OCI-LY7 (cell line): ENCODE measurements around the gene SDR39U1. TPM values are rescaled to one million over a fixed set of nuclear protein-coding genes. Genes with fewer than 3 reads are reported as not detected.

Experiments
- BruUV-seq: library from RNA; stranded (reverse); fragments of 400-500 nt; replicated peaks from 2 replicates; lab custom pipeline; 2021; lab: Mats Ljungman, UMichigan
- CTCF ChIA-PET: fragments of 300-600 bp; sonication (Branson Sonifier 250); formaldehyde crosslinking; loops from one replicate; lab custom pipeline; 2022; ENCODE audit warnings: antibody characterized with exemption; ENCODE audit not compliant: unreplicated experiment; lab: Charles Lee
- POLR2A ChIA-PET: fragments of 300-600 bp; sonication (Branson Sonifier 250); formaldehyde crosslinking; loops from one replicate; lab custom pipeline; 2022; ENCODE audit warnings: antibody characterized with exemption; lab: Charles Lee
- DNase-seq: peaks from one replicate; pipeline ENCODE4 v3.0.0-alpha.2; 2015; ENCODE audit warnings: low spot score
- H2AFZ ChIP-seq: fragments of 200-600 bp; sonication (generic), shearing (Covaris generic); 2 replicates; pipeline ENCODE4 v1.6.1; 2014; ENCODE audit warnings: mild to moderate bottlenecking, antibody characterized with exemption, low read length, moderate library complexity
- H3K27ac ChIP-seq: fragments of 200-600 bp; sonication (generic); 2 replicates; pipeline ENCODE4 v1.5.1; 2014; ENCODE audit warnings: mixed run types, low read depth, mild to moderate bottlenecking, moderate library complexity, low read length, inconsistent platforms; ENCODE audit not compliant: poor library complexity, severe bottlenecking
- H3K36me3 ChIP-seq: fragments of 200-600 bp; sonication (generic); 2 replicates; pipeline ENCODE4 v1.6.1; 2014; ENCODE audit warnings: mild to moderate bottlenecking, antibody characterized with exemption, low read length, moderate library complexity, mixed read lengths; ENCODE audit not compliant: insufficient read depth
- H3K4me1 ChIP-seq: fragments of 200-600 bp; sonication (generic); 2 replicates; pipeline ENCODE4 v1.5.1; 2014; ENCODE audit warnings: mild to moderate bottlenecking, low read length; ENCODE audit not compliant: insufficient read depth, poor library complexity, severe bottlenecking
- H3K4me2 ChIP-seq: fragments of 200-600 bp; sonication (generic); 2 replicates; pipeline ENCODE4 v1.6.1; 2014; ENCODE audit warnings: mild to moderate bottlenecking, low read length
- H3K4me3 ChIP-seq: fragments of 200-600 bp; sonication (generic); 2 replicates; pipeline ENCODE4 v1.5.1; 2014; ENCODE audit warnings: mild to moderate bottlenecking, low read depth, low read length; ENCODE audit not compliant: poor library complexity, severe bottlenecking
- H3K79me2 ChIP-seq: fragments of 200-600 bp; sonication (generic); 2 replicates; pipeline ENCODE4 v1.6.1; 2016; ENCODE audit warnings: low read depth, mild to moderate bottlenecking, low read length, moderate library complexity, mixed read lengths; ENCODE audit not compliant: insufficient read depth
- H3K9me2 ChIP-seq: fragments of 200-600 bp; sonication (generic); 2 replicates; pipeline ENCODE4 v1.6.1; 2016; ENCODE audit warnings: mild to moderate bottlenecking, low read length, mixed read lengths; ENCODE audit not compliant: insufficient read depth
- H3K9me3 ChIP-seq: fragments of 200-600 bp; sonication (generic); 2 replicates; pipeline ENCODE4 v1.6.1; 2014; ENCODE audit warnings: mild to moderate bottlenecking, mixed run types, low read length, mixed read lengths
- H4K20me1 ChIP-seq: fragments of 200-600 bp; sonication (generic); 2 replicates; pipeline ENCODE4 v1.6.1; 2014; ENCODE audit warnings: mild to moderate bottlenecking, antibody characterized with exemption, low read length, moderate library complexity, mixed read lengths; ENCODE audit not compliant: insufficient read depth
- CTCF ChIP-seq: fragments of 200-600 bp; sonication (generic); conservative IDR thresholded peaks from 2 replicates; pipeline ENCODE4 v1.5.1; 2014; ENCODE audit warnings: mild to moderate bottlenecking, antibody characterized with exemption, low read length, moderate library complexity, mixed read lengths
- EZH2phosphoT487 ChIP-seq: fragments of 200-600 bp; sonication (generic); IDR thresholded peaks from 2 replicates; pipeline ENCODE4 v1.6.1; 2018; ENCODE audit warnings: low read depth, borderline replicate concordance, mild to moderate bottlenecking, mixed run types, antibody characterized with exemption, low read length, moderate library complexity, mixed read lengths
- intact Hi-C: fragments of 100-400 bp; cut with micrococcal nuclease; formaldehyde crosslinking; loops from one replicate; pipeline ENCODE4 v1.10.0; 2022; ENCODE audit not compliant: unreplicated experiment
- total RNA-seq, 2 experiments: library from RNA; depleted of rRNA in 1 of 2; stranded (reverse); fragments of >200 nt in 1 of 2; shearing (Covaris generic) in 1 of 2; gene quantifications; 2 replicates each; pipeline ENCODE4 v1.2.3, GENCODE V29; 2014 to 2022

The SDR39U1 gene
- total RNA-seq, 2 experiments from 2014 or later, result 51.4 to 103 TPM

DNA sequence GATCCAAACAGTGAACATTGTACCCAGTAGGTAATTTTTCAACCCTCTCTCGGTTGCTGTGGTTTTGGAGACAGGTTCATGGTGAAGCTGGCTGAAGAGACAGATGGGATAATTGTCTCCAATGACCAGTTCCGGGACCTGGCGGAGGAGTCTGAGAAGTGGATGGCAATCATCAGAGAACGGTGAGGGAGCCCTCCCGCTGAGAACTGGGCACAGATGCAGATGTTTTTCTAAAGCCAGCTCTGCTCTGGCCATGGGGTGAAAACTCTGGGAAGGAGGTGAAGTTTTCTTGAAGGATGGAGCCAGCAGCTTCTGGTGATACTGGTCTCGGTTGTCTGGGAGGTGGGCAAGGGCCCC is 6.6 kb downstream of the SDR39U1 start:
- peaks cover 55% of the 10 kb centered on the region for H3K4me1 ChIP-seq
- H3K4me3 ChIP-seq, result no peak overlapping the region
- peak overlapping the region; percentile 80 for H3K27ac ChIP-seq
- no peaks in the 10 kb centered on the region for H3K9me2 ChIP-seq
- no peaks in the 10 kb centered on the region for H4K20me1 ChIP-seq
- intact Hi-C loops, result loop anchor here (1.0 kb wide), 2 partner anchors 71 to 103 kb away; no protein-coding TSS in a partner anchor
- H2AFZ ChIP-seq, result no peak overlapping the region
- peak overlapping the region; percentile 63 for H3K4me2 ChIP-seq
- H3K9me3 ChIP-seq, result no peaks in the 10 kb centered on the region
- H3K36me3 ChIP-seq, result peaks cover 61% of the 10 kb centered on the region
- DNase-seq, result no peak
- ChIA-PET POLR2A (interaction anchor here (1.5 kb wide), 1 partner anchor 70 kb away, joined by 11 read pairs; no protein-coding TSS in a partner anchor), CTCF (interaction anchor here (1.3 to 3.0 kb wide), 3 partner anchors 70 to 103 kb away, joined by 12 to 16 read pairs (median 14); no protein-coding TSS in a partner anchor)
- TF ChIP-seq CTCF, result no peak
- TF ChIP-seq EZH2phosphoT487, result no peak
- BruUV-seq, result no TSS peak
- peaks cover 6% of the 10 kb centered on the region; the same call in 1 of the 2 replicates for H3K79me2 ChIP-seq

DNA sequence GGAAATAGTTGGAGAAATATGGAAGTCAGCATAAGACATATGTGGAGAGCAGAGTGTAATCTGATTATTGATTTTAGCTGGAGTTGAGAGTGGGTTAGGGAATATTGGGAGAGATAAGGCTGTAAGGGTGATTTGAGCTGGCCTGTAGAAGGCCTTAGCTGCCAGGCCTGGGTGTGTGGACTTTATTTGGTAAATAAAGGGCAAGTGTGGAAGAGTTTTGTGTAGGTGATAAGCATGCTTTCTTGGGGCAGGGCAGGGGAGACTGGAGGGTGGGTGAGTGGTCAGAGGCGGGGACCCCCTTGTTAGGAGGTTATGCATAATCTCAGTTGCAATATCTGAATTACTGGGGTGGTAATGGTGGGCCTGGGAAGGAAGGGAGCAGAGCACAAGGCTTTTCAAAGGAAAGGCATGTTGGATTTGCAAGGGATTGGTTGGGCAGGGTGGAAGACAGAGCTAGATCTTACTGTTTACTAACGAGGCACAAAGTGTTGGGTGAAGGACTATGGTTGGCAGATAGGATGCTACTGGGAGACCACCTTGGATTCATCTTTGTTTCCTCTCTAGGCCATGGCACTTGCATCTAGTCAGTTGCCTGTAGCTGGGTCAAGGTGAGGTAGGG is 7.3 kb downstream of the SDR39U1 start:
- Histone ChIP-seq H3K4me2 (no peak overlapping the region), H4K20me1 (no peaks in the 10 kb centered on the region), H3K79me2 (peaks cover 5% of the 10 kb centered on the region; the same call in 1 of the 2 replicates), H3K27ac (no peak overlapping the region), H3K4me1 (peaks cover 51% of the 10 kb centered on the region), H3K4me3 (no peak overlapping the region), H3K9me2 (no peaks in the 10 kb centered on the region), H2AFZ (no peak overlapping the region), H3K36me3 (peaks cover 54% of the 10 kb centered on the region), H3K9me3 (no peaks in the 10 kb centered on the region)
- no peak for DNase-seq
- ChIA-PET CTCF (interaction anchor here (1.3 to 3.0 kb wide), 2 partner anchors 69 to 74 kb away, joined by 12 to 14 read pairs; no protein-coding TSS in a partner anchor), POLR2A (interaction anchor here (1.2 to 1.5 kb wide), 2 partner anchors 69 to 95 kb away, joined by 3 to 11 read pairs; partner anchors contain the start of gene RIPK3)
- TF ChIP-seq CTCF, result no peak
- intact Hi-C loops, result no loop called here
- BruUV-seq, result no TSS peak

DNA sequence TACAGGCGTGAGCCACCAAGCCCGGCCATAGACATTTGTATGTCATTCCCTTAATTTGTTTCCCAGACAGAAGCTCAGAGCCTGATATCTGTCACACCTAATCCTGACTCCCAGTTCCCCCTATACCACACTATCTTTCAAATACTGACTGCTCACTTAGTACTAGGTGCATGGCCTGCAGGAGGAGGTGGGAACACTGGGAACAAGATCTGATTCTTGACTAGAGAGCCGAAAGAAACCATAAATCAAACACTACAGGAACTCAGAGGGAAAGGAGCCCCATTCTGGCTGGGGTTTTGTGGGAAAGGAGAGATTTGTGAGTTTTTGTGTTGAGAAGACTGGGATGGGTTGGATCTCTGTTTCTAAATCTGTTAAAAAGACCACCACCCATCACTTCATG is 7.9 kb downstream of the SDR39U1 start:
- Histone ChIP-seq H3K79me2 (peaks cover 5% of the 10 kb centered on the region; the same call in 1 of the 2 replicates), H4K20me1 (no peaks in the 10 kb centered on the region), H3K27ac (no peak overlapping the region), H3K9me3 (no peaks in the 10 kb centered on the region), H3K4me2 (no peak overlapping the region), H3K36me3 (peaks cover 48% of the 10 kb centered on the region), H3K9me2 (no peaks in the 10 kb centered on the region), H2AFZ (no peak overlapping the region), H3K4me1 (peaks cover 49% of the 10 kb centered on the region), H3K4me3 (no peak overlapping the region)
- intact Hi-C loops, result no loop called here
- ChIA-PET POLR2A (interaction anchor here (1.0 to 1.2 kb wide), 2 partner anchors 95 to 133 kb away, joined by 3 to 5 read pairs; partner anchors contain the start of gene RIPK3), CTCF (no interaction called here)
- no peak for TF ChIP-seq EZH2phosphoT487
- TF ChIP-seq CTCF, result no peak
- DNase-seq, result no peak
- no TSS peak for BruUV-seq
